ENCODE data around the gene MRPL49. TPM values are rescaled to one million over a fixed set of nuclear protein-coding genes. Genes with fewer than 3 reads are reported as not detected.

Gene MRPL49
- total and polyA plus RNA-seq, 2 of the 13 experiments (the other 11 are each of a cell fraction or from before 2014, with no cell fraction given), result 39.2 to 53.3 TPM

DNA sequence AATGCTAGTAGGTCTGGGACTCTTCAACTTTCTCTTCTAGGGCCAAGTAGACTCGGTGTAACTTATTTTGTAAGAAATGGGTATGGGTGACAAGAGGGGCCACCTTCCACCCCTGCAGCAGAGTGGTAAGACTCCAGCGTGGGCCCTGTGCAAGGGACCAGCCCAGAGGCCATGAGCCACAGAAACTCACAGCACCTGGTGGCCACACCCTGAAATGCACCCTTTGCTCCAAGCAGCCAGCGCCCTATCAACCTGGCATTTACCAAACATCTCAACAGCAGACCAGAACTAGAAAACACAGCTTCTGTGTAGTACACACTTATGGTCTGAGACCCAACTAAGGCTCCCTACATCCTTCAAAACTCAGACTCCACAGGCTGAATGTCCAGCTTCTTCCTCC lies 44.0 kb upstream of the MRPL49 start (continued):
- TF ChIP-seq, protein P1, sequence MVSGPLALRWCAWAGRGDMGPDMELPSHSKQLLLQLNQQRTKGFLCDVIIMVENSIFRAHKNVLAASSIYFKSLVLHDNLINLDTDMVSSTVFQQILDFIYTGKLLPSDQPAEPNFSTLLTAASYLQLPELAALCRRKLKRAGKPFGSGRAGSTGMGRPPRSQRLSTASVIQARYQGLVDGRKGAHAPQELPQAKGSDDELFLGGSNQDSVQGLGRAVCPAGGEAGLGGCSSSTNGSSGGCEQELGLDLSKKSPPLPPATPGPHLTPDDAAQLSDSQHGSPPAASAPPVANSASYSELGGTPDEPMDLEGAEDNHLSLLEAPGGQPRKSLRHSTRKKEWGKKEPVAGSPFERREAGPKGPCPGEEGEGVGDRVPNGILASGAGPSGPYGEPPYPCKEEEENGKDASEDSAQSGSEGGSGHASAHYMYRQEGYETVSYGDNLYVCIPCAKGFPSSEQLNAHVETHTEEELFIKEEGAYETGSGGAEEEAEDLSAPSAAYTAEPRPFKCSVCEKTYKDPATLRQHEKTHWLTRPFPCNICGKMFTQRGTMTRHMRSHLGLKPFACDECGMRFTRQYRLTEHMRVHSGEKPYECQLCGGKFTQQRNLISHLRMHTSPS (CRISPR knock-in tag; IDR thresholded peaks at IDR 0.05; ENCODE audit: low read depth), result no peak
- TF ChIP-seq TEAD3 (CRISPR knock-in tag; optimal IDR thresholded peaks at IDR 0.05; ENCODE audit: borderline replicate concordance) (peak; percentile 26), SAP130 (CRISPR knock-in tag; IDR thresholded peaks at IDR 0.05; ENCODE audit: low read depth) (peak; percentile 49; the same call in 1 of the 2 replicates)
- TF ChIP-seq, protein P2, sequence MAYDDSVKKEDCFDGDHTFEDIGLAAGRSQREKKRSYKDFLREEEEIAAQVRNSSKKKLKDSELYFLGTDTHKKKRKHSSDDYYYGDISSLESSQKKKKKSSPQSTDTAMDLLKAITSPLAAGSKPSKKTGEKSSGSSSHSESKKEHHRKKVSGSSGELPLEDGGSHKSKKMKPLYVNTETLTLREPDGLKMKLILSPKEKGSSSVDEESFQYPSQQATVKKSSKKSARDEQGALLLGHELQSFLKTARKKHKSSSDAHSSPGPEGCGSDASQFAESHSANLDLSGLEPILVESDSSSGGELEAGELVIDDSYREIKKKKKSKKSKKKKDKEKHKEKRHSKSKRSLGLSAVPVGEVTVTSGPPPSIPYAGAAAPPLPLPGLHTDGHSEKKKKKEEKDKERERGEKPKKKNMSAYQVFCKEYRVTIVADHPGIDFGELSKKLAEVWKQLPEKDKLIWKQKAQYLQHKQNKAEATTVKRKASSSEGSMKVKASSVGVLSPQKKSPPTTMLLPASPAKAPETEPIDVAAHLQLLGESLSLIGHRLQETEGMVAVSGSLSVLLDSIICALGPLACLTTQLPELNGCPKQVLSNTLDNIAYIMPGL (CRISPR knock-in tag; IDR thresholded peaks at IDR 0.05; ENCODE audit: borderline replicate concordance in 1 of 2, low read depth in 1 of 2), result peak in 1 of 2 experiments; percentile 62; a peak in 1 of 4 replicates
- TF ChIP-seq, protein P3, sequence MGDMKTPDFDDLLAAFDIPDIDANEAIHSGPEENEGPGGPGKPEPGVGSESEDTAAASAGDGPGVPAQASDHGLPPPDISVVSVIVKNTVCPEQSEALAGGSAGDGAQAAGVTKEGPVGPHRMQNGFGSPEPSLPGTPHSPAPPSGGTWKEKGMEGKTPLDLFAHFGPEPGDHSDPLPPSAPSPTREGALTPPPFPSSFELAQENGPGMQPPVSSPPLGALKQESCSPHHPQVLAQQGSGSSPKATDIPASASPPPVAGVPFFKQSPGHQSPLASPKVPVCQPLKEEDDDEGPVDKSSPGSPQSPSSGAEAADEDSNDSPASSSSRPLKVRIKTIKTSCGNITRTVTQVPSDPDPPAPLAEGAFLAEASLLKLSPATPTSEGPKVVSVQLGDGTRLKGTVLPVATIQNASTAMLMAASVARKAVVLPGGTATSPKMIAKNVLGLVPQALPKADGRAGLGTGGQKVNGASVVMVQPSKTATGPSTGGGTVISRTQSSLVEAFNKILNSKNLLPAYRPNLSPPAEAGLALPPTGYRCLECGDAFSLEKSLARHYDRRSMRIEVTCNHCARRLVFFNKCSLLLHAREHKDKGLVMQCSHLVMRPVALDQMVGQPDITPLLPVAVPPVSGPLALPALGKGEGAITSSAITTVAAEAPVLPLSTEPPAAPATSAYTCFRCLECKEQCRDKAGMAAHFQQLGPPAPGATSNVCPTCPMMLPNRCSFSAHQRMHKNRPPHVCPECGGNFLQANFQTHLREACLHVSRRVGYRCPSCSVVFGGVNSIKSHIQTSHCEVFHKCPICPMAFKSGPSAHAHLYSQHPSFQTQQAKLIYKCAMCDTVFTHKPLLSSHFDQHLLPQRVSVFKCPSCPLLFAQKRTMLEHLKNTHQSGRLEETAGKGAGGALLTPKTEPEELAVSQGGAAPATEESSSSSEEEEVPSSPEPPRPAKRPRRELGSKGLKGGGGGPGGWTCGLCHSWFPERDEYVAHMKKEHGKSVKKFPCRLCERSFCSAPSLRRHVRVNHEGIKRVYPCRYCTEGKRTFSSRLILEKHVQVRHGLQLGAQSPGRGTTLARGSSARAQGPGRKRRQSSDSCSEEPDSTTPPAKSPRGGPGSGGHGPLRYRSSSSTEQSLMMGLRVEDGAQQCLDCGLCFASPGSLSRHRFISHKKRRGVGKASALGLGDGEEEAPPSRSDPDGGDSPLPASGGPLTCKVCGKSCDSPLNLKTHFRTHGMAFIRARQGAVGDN (CRISPR knock-in tag; IDR thresholded peaks at IDR 0.05), result peak; percentile 44
- TF ChIP-seq, protein P4, sequence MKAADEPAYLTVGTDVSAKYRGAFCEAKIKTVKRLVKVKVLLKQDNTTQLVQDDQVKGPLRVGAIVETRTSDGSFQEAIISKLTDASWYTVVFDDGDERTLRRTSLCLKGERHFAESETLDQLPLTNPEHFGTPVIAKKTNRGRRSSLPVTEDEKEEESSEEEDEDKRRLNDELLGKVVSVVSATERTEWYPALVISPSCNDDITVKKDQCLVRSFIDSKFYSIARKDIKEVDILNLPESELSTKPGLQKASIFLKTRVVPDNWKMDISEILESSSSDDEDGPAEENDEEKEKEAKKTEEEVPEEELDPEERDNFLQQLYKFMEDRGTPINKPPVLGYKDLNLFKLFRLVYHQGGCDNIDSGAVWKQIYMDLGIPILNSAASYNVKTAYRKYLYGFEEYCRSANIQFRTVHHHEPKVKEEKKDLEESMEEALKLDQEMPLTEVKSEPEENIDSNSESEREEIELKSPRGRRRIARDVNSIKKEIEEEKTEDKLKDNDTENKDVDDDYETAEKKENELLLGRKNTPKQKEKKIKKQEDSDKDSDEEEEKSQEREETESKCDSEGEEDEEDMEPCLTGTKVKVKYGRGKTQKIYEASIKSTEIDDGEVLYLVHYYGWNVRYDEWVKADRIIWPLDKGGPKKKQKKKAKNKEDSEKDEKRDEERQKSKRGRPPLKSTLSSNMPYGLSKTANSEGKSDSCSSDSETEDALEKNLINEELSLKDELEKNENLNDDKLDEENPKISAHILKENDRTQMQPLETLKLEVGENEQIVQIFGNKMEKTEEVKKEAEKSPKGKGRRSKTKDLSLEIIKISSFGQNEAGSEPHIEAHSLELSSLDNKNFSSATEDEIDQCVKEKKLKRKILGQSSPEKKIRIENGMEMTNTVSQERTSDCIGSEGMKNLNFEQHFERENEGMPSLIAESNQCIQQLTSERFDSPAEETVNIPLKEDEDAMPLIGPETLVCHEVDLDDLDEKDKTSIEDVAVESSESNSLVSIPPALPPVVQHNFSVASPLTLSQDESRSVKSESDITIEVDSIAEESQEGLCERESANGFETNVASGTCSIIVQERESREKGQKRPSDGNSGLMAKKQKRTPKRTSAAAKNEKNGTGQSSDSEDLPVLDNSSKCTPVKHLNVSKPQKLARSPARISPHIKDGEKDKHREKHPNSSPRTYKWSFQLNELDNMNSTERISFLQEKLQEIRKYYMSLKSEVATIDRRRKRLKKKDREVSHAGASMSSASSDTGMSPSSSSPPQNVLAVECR (CRISPR knock-in tag; IDR thresholded peaks at IDR 0.05; ENCODE audit: borderline replicate concordance), result 0 out of 2 replicates have a peak, but pooled peaks have one; percentile 17
- TF ChIP-seq, protein P5, sequence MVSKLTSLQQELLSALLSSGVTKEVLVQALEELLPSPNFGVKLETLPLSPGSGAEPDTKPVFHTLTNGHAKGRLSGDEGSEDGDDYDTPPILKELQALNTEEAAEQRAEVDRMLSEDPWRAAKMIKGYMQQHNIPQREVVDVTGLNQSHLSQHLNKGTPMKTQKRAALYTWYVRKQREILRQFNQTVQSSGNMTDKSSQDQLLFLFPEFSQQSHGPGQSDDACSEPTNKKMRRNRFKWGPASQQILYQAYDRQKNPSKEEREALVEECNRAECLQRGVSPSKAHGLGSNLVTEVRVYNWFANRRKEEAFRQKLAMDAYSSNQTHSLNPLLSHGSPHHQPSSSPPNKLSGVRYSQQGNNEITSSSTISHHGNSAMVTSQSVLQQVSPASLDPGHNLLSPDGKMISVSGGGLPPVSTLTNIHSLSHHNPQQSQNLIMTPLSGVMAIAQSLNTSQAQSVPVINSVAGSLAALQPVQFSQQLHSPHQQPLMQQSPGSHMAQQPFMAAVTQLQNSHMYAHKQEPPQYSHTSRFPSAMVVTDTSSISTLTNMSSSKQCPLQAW (CRISPR knock-in tag; IDR thresholded peaks at IDR 0.05), result 0 out of 2 replicates have a peak, but pooled peaks have one; percentile 48

Data from HepG2 (cell line).